NT2/D1 (cell line): ENCODE data around the gene LAMB1.

ENCODE experiments used
- SUZ12 ChIP-seq: IDR thresholded peaks from 2 replicates; pipeline ENCODE4 v1.6.1; 2011; ENCODE audit not compliant: insufficient read length, insufficient read depth; ENCODE audit errors: extremely low read depth
- YY1 ChIP-seq: IDR thresholded peaks from 2 replicates; pipeline ENCODE4 v1.6.1; 2011; ENCODE audit not compliant: insufficient read length, insufficient read depth
- ZNF274 ChIP-seq: IDR thresholded peaks from 2 replicates; pipeline ENCODE4 v1.6.1; 2011; ENCODE audit warnings: mild to moderate bottlenecking, low read depth, low read length

DNA sequence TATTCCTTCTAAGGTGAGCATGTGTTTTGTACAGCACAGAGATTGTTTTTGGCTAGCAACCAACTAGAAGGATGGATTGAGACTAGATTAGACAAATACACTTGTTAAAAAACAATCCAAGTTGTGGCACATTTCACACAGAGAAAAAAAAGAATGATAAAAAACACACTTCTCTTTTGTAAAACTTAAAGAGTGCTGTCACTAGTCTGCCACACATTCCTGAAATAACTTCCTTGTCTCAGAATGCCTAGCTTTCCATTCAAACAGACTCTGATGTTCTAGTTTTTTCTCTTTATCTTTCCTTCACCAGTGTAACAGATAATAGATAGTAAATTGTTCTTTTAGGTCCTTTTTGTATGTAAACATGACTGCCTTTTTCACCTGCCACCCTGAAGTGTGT is 100.6 kb downstream of the LAMB1 start:
- TF ChIP-seq ZNF274 (no peak), YY1 (no peak), SUZ12 (no peak)
